Type B pancreatic cell (in vitro differentiated cells): ENCODE results near the gene TMEM236. TPM values are rescaled to one million over a fixed set of nuclear protein-coding genes. Genes with fewer than 3 reads are reported as not detected.
A peak's percentile ranks its signal among the peaks of the same experiment; 100 is the strongest.

Experiments used
- DNase-seq: peaks from one replicate; pipeline ENCODE4 v3.0.0; 2021; ENCODE audit warnings: mixed read lengths; ENCODE audit not compliant: unreplicated experiment; ENCODE audit errors: extremely low spot score
- H3K27ac Mint-ChIP-seq: 2 replicates; pipeline ENCODE4 v1.8.0; 2021; ENCODE audit warnings: mild to moderate bottlenecking, mixed read lengths
- H3K27me3 Mint-ChIP-seq: 2 replicates; pipeline ENCODE4 v1.8.0; 2021; ENCODE audit warnings: mixed read lengths
- H3K36me3 Mint-ChIP-seq: 2 replicates; pipeline ENCODE4 v1.8.0; 2021; ENCODE audit warnings: mixed read lengths
- H3K4me1 Mint-ChIP-seq: one replicate; pipeline ENCODE4 v1.8.0; 2021; ENCODE audit warnings: mixed read lengths; ENCODE audit not compliant: unreplicated experiment
- H3K4me3 Mint-ChIP-seq: 2 replicates; pipeline ENCODE4 v1.8.0; 2021; ENCODE audit warnings: mild to moderate bottlenecking, mixed read lengths
- H3K9me3 Mint-ChIP-seq: 2 replicates; pipeline ENCODE4 v1.8.0; 2021; ENCODE audit warnings: mixed read lengths
- CTCF ChIP-seq: fragments of 200-600 bp; sonication (generic); conservative IDR thresholded peaks from 2 replicates; pipeline ENCODE4 v1.5.0; 2021; ENCODE audit warnings: antibody characterized with exemption, mild to moderate bottlenecking
- total RNA-seq: library from RNA; stranded (reverse); gene quantifications from 2 replicates; pipeline ENCODE4 v1.2.1, GENCODE V29; 2021; ENCODE audit warnings: low replicate concordance

Gene TMEM236
- total RNA-seq, 1 donor from 2014 or later: 11.6 TPM

GRCh38 chr10:17768957-17769356 is 17.0 kb downstream of the TMEM236 start:
- no peak for TF ChIP-seq CTCF
- DNase-seq: no peak
- no peak overlapping the region for H3K27ac Mint-ChIP-seq

GRCh38 chr10:17771017-17771416 is 19.0 kb downstream of the TMEM236 start:
- no peak for DNase-seq
- Mint-ChIP-seq H3K4me1 (no peaks in the 10 kb centered on the region), H3K4me3 (no peak overlapping the region), H3K27ac (no peak overlapping the region), H3K9me3 (peaks cover 6% of the 10 kb centered on the region), H3K27me3 (peaks cover 5% of the 10 kb centered on the region), H3K36me3 (no peaks in the 10 kb centered on the region)
- no peak for TF ChIP-seq CTCF

More at GRCh38 chr10:17768957-17769356, 17.0 kb downstream of the TMEM236 start:
- peaks cover 14% of the 10 kb centered on the region for H3K27me3 Mint-ChIP-seq
- H3K4me1 Mint-ChIP-seq: no peaks in the 10 kb centered on the region
- H3K36me3 Mint-ChIP-seq: no peaks in the 10 kb centered on the region
- H3K9me3 Mint-ChIP-seq: peaks cover 6% of the 10 kb centered on the region
- no peak overlapping the region for H3K4me3 Mint-ChIP-seq

- Mint-ChIP-seq H3K9me3 (no peaks in the 10 kb centered on the region), H3K27me3 (no peaks in the 10 kb centered on the region), H3K27ac (peak overlapping the region; percentile 10), H3K4me3 (no peak overlapping the region), H3K36me3 (no peaks in the 10 kb centered on the region), H3K4me1 (peaks cover 23% of the 10 kb centered on the region)
- TF ChIP-seq CTCF: no peak
- no peak for DNase-seq
These were observed 27.8 kb downstream of the TMEM236 start for GRCh38 chr10:17779784-17780183.

- TF ChIP-seq CTCF: no peak
- H3K4me1 Mint-ChIP-seq: peaks cover 27% of the 10 kb centered on the region
- no peaks in the 10 kb centered on the region for H3K27me3 Mint-ChIP-seq
- no peak for DNase-seq
- no peak overlapping the region for H3K4me3 Mint-ChIP-seq
- no peak overlapping the region for H3K27ac Mint-ChIP-seq
- H3K9me3 Mint-ChIP-seq: no peaks in the 10 kb centered on the region
- H3K36me3 Mint-ChIP-seq: no peaks in the 10 kb centered on the region
These were observed 28.7 kb downstream of the TMEM236 start for GRCh38 chr10:17780727-17781126.

GRCh38 chr10:17781856-17782255 is 29.9 kb downstream of the TMEM236 start:
- Mint-ChIP-seq H3K4me1 (peaks cover 27% of the 10 kb centered on the region), H3K4me3 (no peak overlapping the region), H3K36me3 (no peaks in the 10 kb centered on the region), H3K27me3 (no peaks in the 10 kb centered on the region), H3K9me3 (no peaks in the 10 kb centered on the region), H3K27ac (no peak overlapping the region)
- DNase-seq: no peak
- TF ChIP-seq CTCF: no peak
